NCI-H82 (cell line): ENCODE results near the gene NMB.
"Not testable (repeated sequence)": the region's sequence is repeated elsewhere in the genome, so short reads cannot be mapped to it uniquely, and the experiment has no call there.

ENCODE experiments used
- DNase-seq: peaks from one replicate; lab custom pipeline; 2025; lab: John Stamatoyannopoulos, UW

The NMB gene, protein sequence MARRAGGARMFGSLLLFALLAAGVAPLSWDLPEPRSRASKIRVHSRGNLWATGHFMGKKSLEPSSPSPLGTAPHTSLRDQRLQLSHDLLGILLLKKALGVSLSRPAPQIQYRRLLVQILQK

DNA sequence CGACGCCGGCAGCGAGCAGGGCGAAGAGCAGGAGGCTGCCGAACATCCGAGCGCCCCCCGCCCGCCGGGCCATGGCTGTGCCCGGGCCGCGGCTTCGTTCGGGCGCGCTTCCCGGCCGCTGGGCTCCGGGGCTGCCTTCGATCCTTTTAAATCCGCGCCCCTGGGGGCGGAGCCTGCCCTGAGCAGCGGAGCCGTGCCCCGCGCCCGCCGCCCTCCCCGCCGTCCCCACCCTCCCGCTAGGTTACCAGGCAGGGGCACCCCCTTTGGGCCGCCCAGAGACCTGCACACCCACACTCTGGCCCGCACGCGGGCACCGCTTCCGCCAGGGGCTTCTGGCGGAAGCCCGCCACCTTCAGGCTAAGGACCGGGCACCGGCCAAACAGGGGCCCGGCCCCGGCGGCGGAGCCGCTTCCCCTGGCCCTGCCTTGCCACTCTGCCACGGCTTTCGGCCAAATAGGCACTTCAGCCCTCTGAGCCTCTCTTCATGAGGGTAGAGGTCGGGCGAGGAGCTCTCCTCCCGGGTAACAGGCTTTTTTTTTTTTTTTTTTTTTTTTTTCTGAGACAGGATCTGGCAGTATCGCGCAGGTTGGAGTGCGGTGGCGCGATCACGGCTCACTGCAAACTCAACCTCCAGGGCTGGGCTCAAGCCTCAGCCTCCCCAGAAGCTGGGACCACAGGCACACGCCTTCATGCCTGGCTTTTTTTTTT, at the start of gene NMB:
TSS of gene NMB (minus strand) at position 120 of the 708 bp plus-strand sequence. CDS start at position 73, 47 bp downstream.
- peak; percentile 92 for DNase-seq

DNA sequence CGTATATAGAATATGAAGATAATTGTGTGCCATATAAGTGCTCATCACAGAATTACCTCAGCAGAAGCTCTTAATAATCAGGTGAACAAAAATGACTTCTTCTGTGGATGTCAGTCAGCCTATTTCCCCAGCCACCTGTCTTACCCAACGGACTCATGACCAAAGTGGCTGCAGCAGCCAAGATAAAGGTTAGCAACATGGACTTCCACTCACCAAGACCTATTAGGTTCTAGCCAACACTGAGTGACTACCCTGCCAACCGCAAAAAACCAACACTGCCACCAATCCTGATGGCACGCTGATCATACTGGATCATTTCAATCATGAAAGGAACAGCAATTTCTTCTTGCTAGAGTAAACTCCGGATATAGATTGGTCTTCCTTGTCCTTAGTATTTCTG, 45.8 kb upstream of the NMB start:
- no peak for DNase-seq

DNA sequence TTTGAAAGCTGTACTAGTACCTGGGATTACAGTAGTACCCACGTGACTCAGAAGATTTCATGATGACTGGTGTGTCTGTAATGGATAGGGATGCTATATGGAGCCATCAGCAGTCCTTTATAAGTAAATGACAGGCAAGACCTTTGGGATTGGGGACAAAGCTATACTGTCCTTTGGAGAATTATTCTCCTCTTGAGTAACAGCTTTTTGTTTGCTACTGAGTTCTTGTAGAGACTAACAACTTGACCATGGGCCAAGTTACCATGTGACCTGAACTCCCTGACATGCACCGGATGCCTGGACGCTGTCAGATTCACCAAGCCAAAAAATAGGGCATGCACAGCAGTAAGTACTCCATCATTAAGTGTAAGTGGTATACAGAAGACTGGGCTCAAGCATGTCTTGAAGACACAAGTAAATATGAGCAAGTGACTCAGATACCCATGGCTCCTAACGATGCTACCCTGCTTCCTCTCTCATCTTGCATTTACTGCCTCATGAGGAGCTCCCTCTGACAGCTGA, 45.0 kb upstream of the NMB start:
- DNase-seq, result no peak

DNA sequence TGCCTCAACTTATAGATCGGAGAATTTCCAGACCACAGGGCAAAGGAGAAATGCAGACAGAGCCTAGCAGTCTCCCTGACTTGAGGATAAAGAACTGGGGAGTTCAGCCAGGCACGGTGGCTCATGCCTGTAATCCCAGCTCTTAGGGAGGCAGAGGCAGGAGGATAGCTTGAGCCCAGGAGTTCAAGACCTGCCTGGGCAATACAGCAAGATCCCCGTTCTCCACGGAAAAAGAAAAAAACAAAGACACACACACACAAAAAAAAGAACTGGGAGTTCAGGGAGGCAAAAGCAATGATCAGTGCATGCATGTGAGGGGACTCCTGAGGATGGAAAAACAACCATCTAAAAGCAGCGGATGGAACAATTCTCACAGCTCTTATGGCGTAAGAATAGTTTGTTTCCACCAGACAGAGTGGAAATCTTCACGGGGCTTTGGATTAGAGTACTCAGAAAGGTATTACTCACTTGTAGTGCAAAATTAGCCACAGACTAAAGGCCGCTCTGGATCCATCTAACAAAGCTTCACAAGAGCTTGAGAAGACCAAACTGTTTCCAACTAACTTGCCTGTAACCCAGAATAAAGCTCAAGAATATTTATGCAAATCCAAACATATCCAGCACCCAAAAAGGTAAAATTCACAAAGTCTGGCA, 41.7 kb upstream of the NMB start:
- no peak for DNase-seq

DNA sequence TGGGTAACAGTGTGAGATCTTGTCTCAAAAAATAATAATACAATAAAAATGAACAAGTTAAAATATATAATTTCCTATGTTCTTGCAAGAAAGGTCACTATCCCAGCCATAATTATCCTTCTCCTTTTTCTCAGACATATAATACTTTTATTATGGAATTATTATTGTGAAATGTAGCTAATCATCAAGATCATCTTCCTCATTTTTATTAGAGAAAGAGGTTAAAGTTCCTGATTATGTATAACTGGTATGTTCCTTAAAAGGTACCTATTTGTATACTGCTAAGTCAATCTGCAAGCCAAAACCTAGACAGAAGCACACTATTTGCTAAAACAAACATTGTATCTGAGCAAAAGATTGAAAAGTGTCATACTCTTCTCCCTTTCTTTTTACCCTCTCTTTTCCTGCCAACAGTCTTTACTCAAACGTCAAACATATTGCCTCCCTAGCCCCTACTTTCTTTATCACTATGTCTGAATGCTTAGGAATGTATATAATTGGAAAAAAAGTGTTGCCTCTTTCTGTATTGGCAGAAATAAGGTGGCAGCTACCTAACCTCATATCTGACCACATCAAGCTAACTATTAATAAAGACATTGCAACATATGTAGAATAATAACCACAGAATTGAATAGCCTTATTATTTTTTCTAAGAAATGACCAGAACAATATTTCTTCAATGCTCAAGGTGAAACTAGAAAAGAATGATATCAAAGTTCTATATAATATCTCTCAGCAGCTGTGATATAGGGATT, 39.4 kb upstream of the NMB start:
- DNase-seq, result no peak

DNA sequence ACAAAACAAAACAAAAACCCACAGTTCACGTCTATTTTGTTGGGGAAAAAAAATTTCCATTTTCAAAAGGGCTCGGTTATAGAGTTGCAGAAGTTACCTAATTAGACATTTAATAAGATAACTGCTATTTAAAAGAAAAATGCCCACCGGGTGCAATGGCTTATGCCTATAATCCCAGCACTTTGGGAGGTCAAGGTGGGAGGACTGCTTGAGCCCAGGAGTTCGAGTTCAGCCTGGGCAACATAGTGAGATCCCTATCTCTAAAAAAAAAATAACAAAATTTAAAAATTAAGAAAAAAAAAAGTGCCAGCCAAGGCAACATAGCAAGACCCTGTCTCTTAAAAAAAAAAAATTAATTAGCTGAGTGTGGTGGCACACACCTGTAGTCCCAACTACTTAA, 38.8 kb upstream of the NMB start:
- DNase-seq, result no peak

DNA sequence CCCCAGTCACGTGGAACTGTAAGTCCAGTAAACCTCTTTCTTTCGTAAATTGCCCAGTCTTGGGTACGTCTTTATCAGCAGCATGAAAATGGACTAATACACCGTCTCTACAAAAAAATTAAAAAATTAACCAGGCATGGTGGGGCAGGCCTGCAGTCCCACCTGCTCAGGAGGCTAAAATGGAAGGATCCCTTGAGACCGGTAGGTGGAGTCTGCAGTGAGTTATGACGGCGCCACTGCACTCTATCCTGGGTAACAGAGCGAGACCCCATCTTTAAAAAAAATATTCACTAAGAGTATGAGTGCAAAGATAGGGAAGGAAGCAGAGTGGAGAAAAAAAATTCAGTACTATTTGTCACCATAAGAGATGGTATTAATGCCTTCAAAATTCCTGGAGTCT, 32.3 kb upstream of the NMB start:
- DNase-seq, result no peak

DNA sequence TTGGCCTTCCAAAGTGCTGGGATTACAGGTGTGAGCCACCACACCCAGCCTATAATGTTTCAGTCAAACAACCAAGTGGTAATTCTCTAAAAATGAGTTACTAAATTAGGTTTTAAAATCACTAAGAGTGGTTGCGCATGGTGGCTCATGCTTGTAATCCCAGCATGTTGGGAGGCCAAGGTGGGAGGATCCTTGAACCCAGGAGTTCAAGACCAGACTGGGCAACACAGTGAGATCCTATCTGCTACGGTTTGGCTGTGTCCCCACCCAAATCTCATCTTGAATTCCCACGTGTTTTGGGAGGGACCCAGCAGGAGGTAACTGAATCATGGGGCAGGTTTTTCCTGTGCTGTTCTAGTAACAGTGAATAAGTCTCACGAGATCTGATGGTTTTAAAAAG, 31.9 kb upstream of the NMB start:
- DNase-seq, result no peak

DNA sequence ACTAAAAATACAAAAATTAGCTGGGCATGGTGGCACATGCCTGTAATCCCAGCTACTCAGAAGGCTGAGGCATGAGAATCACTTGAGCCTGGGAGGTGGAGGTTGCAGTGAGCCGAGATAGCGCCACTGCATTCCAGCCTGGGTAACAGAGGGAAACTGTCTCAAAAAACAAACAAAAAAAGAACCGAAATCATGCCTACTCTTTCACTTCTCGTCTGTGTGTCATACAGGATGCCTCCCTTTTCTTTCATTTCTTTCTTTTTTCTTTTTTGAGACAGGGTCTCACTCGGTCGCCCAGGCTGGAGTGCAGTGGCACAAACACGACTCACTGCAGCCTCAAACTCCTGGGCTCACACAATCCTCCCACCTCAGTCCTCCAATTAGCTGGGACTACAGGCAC, 28.4 kb upstream of the NMB start:
- not testable (repeated sequence) for DNase-seq

DNA sequence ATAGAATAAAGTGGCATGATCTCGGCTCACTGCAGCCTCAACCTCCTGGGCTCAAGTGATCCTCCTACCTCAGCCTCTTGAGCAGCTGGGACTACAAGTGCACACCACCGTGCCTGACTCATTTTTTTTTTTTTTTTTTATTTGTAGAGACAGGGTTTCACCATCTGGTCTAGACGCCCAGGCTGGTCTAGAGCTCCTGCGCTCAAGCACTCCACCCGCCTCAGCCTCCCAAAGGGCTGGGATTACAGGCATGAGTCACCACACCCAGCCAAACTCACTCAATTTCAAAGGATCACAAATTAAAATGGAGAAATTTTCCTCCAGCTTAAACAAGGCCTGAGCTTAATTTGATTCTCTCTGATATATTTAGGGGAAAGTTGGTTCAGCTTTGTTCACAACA, 27.3 kb upstream of the NMB start:
- peak; percentile 44 for DNase-seq

DNA sequence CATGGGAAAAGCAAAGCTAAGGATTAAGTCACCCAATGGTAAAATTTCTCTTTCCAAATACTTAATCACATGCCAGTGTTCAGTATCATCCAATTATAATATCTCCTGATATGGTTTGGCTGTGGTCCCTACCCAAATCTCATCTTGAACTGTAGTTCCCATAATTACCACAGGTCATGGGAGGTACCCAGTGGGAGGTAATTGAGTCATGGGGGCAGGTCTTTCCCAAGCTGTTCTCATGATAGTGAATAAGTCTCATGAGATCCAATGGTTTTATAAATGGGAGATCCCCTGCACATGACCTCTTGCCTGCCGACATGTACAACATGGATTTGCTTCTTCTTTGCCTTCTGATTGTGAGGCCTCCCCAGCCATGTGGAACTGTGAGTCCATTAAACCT, 26.1 kb upstream of the NMB start:
- peak; percentile 40 for DNase-seq

DNA sequence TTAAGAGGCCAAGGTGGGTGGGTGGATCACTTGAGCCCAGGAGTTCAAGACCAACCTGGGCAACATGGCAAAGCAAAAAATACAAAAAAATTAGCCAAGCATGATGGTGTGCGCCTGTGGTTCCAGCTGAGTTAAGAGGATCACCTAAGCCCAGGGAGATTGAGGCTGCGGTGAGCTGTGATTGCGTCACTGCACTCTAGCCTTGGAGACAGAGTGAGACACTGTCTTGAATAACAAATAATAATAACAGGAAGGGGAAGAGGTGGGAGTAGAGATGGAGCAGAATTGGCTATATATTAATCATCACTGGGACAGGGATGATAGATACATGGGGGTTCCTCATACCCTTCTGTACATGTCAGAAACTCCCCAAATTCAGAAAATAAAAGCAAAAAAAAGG, 23.8 kb upstream of the NMB start:
- DNase-seq, result no peak

DNA sequence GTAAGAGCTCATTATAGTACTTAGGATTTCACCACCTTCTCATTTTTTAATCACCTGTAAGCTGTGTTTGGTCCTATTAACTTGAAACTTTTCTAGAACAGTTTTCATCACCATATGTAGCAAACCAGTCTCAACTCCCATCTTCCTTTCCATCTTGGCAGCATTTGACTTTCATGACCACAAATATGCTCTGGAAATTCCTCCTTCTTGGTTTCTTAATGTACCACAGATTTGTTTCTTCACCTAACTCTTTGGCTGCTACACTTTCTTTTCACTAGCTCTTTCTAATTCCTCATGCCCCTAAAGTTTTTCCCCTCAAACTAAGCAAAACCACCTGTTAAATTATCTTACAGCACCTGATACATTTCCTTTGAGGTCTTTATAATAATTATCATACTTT, 13.2 kb upstream of the NMB start:
- no peak for DNase-seq

DNA sequence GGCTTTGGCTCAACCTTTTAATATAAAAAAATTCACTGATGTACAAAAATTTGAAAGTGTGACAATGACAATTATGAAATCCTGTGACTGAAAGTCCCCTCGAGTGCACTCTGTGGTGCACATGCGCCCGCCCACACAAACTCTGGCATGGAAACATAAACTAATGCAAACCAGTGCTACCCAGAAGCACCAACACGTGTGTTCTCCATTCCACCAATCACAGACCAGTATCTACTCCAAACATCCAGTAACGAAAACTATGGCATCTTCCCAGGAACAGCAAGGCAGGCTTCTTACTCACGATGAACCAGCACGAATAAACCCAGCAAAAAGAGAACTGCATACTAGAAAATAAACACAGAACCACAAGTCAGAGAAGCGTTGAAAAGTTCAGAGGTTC, 11.7 kb upstream of the NMB start:
- no peak for DNase-seq

DNA sequence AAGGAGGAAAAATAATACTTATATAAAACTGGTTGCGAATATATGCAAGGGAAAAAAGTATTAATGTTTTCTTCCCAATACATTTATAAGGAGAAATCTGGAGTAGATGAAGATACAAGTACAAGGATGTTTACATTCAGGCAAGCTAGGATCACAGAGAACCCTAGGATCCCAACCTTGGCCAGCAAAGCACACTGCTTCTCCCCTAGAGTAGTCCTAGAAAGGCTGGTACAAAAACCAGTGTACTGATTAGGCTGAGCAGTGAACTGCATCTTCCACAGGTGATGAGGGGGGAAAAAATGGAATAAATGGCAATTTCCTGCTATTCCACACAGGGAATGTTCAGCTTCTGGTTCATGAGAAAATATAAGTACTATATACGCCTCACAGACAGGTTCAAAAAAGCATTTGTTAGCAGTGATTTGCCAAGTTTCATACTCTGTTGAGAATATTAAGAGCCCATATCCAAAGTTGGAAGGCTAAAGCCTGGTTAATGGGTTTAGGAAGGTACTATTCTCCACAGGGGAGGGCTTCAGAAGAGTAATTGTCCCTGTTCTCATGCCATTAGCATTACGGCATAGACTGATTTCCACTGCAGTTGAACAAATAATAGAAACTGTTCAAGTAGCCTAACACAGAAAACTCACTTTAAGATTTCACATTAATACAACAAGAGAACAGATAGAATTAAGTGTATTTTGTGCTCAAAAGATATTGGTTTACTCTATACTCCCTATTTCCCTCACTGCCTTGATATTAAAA, 10.4 kb upstream of the NMB start:
- no peak for DNase-seq

DNA sequence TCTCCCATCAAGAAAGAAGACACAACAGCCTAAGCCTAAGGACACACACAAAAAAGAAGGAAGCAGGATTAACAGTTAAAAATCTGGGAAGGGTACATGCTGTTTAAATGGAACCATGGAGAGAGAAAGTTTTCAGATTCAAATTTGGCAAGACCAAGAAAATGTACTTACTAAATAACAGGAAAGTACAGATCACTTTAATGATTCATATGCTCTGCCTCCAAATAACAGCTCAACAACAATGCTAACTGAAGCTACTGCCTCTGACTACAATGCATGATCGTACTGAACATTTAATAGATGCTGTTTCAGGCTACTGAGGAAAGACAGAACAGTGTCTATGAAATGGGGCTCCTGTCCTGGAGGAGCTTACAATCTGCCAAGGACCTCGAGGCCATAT, 8.4 kb upstream of the NMB start:
- no peak for DNase-seq

DNA sequence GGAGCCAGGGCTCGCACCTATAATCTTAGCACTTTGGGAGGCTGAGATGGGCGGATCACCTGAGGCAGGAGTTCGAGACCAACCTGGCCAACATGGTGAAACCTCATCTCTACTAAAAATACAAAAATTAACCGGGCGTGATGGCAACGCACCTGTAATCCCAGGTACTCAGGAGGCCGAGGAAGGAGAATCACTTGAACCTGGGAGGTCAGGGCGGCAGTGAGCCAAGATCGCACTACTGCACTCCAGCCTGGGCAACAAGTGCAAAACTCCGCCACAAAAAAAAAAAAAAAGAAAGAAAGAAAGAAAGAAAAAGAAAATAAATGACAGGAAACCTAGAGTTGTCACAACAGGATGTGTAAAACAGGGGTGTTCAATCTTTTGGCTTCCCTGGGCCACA, 3.0 kb upstream of the NMB start:
- DNase-seq, result no peak

DNA sequence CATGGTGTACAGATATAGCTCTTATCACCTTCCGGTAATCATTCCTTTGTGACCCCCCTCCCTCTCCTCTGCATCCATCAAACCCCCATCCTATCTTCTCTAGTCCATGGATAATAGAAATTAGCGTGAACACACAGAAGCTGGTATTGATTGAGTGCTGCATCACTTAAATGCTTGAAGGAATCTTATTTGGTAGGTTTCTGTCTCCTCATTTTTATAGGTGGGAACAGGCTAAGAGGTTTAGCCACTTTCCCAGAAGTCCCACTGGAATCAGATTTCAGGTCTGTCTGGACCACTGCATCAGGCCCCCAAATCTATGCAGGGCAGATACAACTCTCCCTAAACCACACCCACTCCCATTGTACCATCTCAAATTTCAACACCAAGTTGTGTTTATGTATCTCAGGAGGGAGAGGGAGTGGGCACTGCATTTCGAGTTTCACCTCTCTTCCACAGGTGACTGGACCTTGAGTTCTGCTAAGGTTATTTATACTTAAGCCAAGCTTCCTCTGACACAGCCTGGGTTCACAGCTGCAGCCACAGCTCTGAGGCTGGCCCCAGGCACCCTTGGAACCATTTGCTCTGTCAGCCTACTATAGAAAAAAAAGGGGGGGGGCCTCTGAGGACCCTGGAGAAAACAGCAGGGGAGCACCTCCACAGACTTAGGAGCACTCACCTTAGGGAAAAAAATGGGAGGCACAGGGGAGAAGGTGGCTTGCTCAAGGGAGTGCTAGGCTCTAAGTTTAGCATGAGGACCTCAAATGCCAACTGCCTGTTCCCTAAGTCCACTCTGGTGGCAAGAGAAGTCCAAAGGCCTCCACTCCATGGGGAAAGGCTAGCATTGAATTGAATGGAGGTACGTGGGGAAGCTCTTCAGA, 2.1 kb upstream of the NMB start:
- DNase-seq, result peak; percentile 59

DNA sequence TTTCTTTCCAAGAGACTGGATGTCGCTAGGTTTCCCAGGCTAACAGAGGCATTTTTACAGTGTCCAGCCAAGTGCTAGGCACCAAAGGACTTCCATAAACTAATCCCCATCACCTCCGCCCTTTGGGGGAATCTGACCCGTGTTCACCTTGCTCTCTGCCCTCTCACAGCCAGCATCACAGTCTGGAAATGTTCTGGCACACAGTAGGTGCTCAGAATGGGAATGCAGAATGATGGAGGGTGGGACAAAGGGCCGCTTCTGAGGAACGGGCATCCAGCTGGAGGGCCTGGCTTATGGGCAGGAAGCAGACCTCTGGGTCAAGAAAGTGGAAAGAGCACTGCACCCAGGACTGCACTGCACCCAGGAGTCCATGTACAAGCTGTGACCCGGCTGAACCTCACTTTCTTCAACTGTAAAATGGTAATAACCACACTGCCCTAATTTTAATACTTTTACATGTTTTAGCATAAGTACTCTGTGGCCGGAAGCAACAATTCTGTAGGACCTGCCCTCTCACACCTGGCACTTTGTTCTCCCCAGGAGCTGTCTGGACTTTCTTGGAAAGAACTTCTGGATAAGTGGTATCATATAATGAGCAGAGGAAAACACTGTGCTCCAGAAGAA, 901 bp upstream of the NMB start:
- DNase-seq, result no peak

DNA sequence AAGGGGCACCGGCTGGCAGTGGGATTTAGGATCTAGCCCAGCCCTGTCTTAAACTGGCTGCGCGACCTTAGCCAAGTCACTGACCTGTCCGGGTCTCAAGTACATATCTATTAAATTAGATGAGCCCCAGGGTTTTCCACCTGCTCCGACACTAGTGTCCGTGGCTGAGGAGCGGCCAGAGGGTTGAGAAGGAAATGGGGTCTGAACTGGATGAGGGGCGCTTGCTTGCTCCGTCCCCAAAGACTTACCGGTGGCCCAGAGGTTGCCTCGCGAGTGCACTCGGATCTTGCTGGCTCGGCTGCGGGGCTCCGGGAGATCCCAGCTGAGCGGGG, 285 bp downstream of the NMB start:
- no peak for DNase-seq

DNA sequence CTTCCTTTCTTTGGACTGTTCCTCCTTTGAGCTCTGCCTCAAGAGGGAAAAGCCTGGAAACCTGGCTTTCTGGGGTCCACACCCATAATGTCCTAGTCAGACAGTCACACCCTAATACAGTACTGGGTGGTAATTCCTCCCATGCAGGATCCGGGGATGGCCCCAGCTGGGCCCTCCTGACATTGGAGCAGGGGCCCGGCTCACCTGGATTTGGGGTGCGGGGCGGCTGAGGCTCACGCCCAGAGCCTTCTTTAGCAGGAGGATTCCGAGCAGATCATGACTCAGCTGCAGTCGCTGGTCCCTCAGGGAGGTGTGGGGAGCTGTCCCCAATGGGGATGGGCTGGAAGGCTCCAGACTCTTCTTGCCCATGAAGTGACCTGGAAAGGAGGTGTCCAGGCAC, 1.0 kb downstream of the NMB start:
- no peak for DNase-seq
